Measurements from ENCODE around the gene SERP2. TPM values are rescaled to one million over a fixed set of nuclear protein-coding genes. Genes with fewer than 3 reads are reported as not detected.
"Not testable (repeated sequence)": the region's sequence is repeated elsewhere in the genome, so short reads cannot be mapped to it uniquely, and the experiment has no call there.

SERP2 gene
- 13.0 TPM for polyA plus RNA-seq (ENCODE audit: insufficient read length)
- long read RNA-seq, donor 1, transcript SERP2-203 (4 exons, 962 nt) = major isoform, 6 of 6 reads
- long read RNA-seq, donor 1, partial matches to known transcripts = 0 of 6 reads
- long read RNA-seq, donor 1, other reads (novel, unspliced or antisense) = 0 of 6 reads
- long read RNA-seq, donor 2, partial matches to known transcripts = 0 of 5 reads
- long read RNA-seq, donor 2, other reads (novel, unspliced or antisense) = 0 of 5 reads
- long read RNA-seq, donor 3, partial matches to known transcripts = 0 of 2 reads
- long read RNA-seq, donor 3, other reads (novel, unspliced or antisense) = 0 of 2 reads
- long read RNA-seq, donor 4 = 0 reads
- long read RNA-seq, donor 5, transcript SERP2-203 (4 exons, 962 nt) = major isoform, 9 of 10 reads
- long read RNA-seq, donor 5, partial matches to known transcripts = 0 of 10 reads
- long read RNA-seq, donor 5, other reads (novel, unspliced or antisense) = 0 of 10 reads
- long read RNA-seq, donor 6, transcript SERP2-203 (4 exons, 962 nt) = major isoform, 6 of 7 reads
- long read RNA-seq, donor 6, partial matches to known transcripts = 0 of 7 reads
- long read RNA-seq, donor 6, other reads (novel, unspliced or antisense) = 0 of 7 reads
- long read RNA-seq, donor 7, transcript SERP2-203 (4 exons, 962 nt) = major isoform, 5 of 11 reads
- long read RNA-seq, donor 7, partial matches to known transcripts = 6 of 11 reads
- long read RNA-seq, donor 7, other reads (novel, unspliced or antisense) = 0 of 11 reads
- long read RNA-seq, donor 8, partial matches to known transcripts = 0 of 3 reads
- long read RNA-seq, donor 8, other reads (novel, unspliced or antisense) = 0 of 3 reads

- DNase-seq = no peak
These were observed at the start of gene SERP2 for GRCh38 chr13:44373601-44374347. SERP2 (plus strand) TSS chr13:44373824; CDS start chr13:44374026, 202 bp downstream.

GRCh38 chr13:44326961-44327360 lies 46.7 kb upstream of the SERP2 start:
- no peak for DNase-seq

GRCh38 chr13:44329041-44329440 lies 44.6 kb upstream of the SERP2 start:
- not testable (repeated sequence) for DNase-seq

GRCh38 chr13:44329909-44330545 lies 43.6 kb upstream of the SERP2 start:
- no peak for DNase-seq

GRCh38 chr13:44331446-44331845 lies 42.2 kb upstream of the SERP2 start:
- DNase-seq = no peak

GRCh38 chr13:44331912-44332851 lies 41.4 kb upstream of the SERP2 start:
- peak; percentile 63 for DNase-seq

- DNase-seq = no peak
These were observed 39.5 kb upstream of the SERP2 start for GRCh38 chr13:44333950-44334655.

GRCh38 chr13:44334751-44335150 lies 38.9 kb upstream of the SERP2 start:
- DNase-seq = no peak

GRCh38 chr13:44336934-44337333 lies 36.7 kb upstream of the SERP2 start:
- DNase-seq = no peak

GRCh38 chr13:44337581-44337980 lies 36.0 kb upstream of the SERP2 start:
- no peak for DNase-seq

GRCh38 chr13:44340508-44340907 lies 33.1 kb upstream of the SERP2 start:
- no peak for DNase-seq

GRCh38 chr13:44342741-44343140 lies 30.9 kb upstream of the SERP2 start:
- DNase-seq = no peak

GRCh38 chr13:44346534-44346933 lies 27.1 kb upstream of the SERP2 start:
- DNase-seq = no peak

- no peak for DNase-seq
These were observed 26.3 kb upstream of the SERP2 start for GRCh38 chr13:44347301-44347700.

- no peak for DNase-seq
These were observed 25.7 kb upstream of the SERP2 start for GRCh38 chr13:44347949-44348348.

GRCh38 chr13:44350775-44351504 lies 22.7 kb upstream of the SERP2 start:
- DNase-seq = no peak

- DNase-seq = no peak
These were observed 22.1 kb upstream of the SERP2 start for GRCh38 chr13:44351505-44351854.

- no peak for DNase-seq
These were observed 21.4 kb upstream of the SERP2 start for GRCh38 chr13:44352202-44352601.

GRCh38 chr13:44352671-44353070 lies 21.0 kb upstream of the SERP2 start:
- DNase-seq = no peak

Measured in left kidney (tissue), 8 donors.